ENCODE results near the gene NKAIN2. TPM values are rescaled to one million over a fixed set of nuclear protein-coding genes. Genes with fewer than 3 reads are reported as not detected.

NKAIN2 gene
- total RNA-seq, 1 donor from 2014 or later: not detected

DNA sequence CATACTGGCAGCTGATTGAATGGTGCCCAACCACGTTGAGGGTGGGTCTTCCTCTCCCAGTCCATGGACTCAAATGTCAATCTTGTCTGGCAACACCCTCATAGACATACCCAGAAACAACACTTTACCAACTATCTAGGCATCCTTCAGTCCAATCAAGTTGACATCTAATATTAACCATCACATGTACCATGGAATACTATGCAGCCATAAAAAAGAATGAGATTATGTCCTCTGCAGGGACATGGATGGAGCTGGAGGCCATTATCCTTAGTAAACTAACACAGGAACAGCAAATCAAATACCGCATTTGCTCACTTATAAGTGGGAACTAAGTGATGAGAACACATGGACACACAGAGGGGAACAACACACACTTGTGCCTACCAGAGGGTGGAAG lies 951.7 kb downstream of the NKAIN2 start:
- no peak for TF ChIP-seq CTCF (IDR thresholded peaks at IDR 0.05; ENCODE audit: insufficient read depth, low read length, poor library complexity, severe bottlenecking)
- Histone ChIP-seq H3K36me3 (ENCODE audit: control insufficient read depth, insufficient read depth, low read length) (no peaks in the 10 kb centered on the region), H3K27me3 (ENCODE audit: control insufficient read depth, insufficient read depth, low read length) (no peaks in the 10 kb centered on the region), H3K4me3 (ENCODE audit: low read depth, low read length) (no peak overlapping the region)
- no peak for DNase-seq (ENCODE audit: low read depth)

DNA sequence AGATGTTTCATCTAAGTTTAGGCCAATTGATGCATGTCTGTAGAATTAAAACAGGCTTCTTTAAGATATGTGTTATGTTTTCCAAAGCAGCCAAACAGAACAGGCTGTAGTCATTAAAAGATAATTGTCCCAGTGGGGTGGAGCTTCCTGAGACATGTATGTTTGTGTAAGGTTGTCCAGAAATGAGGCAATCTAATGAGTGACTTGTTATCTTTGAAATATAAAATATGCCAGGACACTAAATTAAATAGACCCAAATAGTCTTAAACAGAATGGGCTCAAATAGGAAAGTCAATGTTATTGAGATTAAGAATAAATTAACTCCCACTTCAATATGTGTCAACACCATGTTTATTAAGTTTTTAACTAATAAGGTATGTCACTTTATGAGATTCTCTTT lies 953.9 kb downstream of the NKAIN2 start:
- no peaks in the 10 kb centered on the region for H3K27me3 ChIP-seq (ENCODE audit: control insufficient read depth, insufficient read depth, low read length)
- TF ChIP-seq CTCF (IDR thresholded peaks at IDR 0.05; ENCODE audit: insufficient read depth, low read length, poor library complexity, severe bottlenecking): no peak
- no peak for DNase-seq (ENCODE audit: low read depth)

DNA sequence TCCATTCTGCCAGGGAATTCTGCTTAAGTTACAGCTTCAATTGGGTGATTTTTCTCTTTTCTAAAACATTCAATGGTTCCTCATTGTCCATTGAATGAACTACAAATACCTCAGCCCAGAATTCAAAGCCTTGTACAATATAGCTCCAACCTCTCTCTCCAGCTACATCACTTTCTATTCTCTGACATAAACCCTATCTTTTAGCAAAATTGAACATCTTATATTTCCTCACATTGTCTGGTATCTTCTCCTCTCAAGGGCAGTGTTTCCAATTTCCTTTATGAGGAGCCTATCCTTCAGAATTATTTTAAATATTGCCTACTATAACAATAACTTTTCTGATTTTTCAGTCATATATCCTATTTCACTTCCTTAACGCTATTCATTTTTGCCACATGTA lies 955.0 kb downstream of the NKAIN2 start:
- H3K36me3 ChIP-seq (ENCODE audit: control insufficient read depth, insufficient read depth, low read length): no peaks in the 10 kb centered on the region
- no peak for TF ChIP-seq CTCF (IDR thresholded peaks at IDR 0.05; ENCODE audit: insufficient read depth, low read length, poor library complexity, severe bottlenecking)
- H3K27me3 ChIP-seq (ENCODE audit: control insufficient read depth, insufficient read depth, low read length): no peaks in the 10 kb centered on the region
- H3K4me3 ChIP-seq (ENCODE audit: low read depth, low read length): no peak overlapping the region
- DNase-seq (ENCODE audit: low read depth): no peak

More for the DNA sequence above, 953.9 kb downstream of the NKAIN2 start:
- H3K4me3 ChIP-seq (ENCODE audit: low read depth, low read length): no peak overlapping the region
- H3K36me3 ChIP-seq (ENCODE audit: control insufficient read depth, insufficient read depth, low read length): no peaks in the 10 kb centered on the region

DNA sequence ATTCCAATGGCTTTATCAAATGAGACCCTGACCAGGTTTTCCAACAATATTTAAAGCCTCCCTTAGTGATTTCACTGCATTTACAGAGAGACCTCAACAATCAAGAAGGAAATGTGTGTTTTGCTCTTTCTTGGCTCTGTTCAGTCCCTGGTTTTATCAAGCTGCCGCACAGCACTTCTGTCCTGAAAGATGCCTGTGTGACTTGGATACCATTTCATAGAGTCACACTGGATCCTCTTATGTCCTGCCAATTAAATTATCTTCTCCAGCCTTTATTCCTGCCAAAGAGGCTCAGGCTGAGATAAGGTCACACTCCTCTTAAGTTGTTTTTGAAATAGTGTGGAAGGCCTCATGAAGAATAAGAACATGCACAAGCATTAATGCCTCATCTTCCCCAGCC lies 961.6 kb downstream of the NKAIN2 start:
- no peak for TF ChIP-seq CTCF (IDR thresholded peaks at IDR 0.05; ENCODE audit: insufficient read depth, low read length, poor library complexity, severe bottlenecking)
- Histone ChIP-seq H3K36me3 (ENCODE audit: control insufficient read depth, insufficient read depth, low read length) (no peaks in the 10 kb centered on the region), H3K4me3 (ENCODE audit: low read depth, low read length) (no peak overlapping the region), H3K27me3 (ENCODE audit: control insufficient read depth, insufficient read depth, low read length) (no peaks in the 10 kb centered on the region)
- no peak for DNase-seq (ENCODE audit: low read depth)

DNA sequence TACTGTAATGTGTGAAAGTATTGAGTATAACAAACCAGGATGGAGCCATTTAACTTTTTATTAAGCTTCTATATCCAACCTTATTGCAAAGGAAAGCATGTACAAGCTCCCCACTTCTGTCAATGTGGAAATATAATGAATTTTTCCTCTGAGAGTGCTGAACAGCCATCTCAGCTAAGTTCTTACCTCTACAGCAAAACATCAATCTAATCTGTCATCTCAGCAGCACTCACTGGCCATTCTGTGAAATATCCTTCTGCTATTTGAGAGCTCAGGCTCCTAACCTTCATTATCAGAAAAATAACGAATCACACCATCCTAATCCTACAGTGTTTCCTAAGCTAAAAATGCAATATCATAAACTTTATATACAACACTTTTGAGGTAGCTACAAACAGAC lies 964.6 kb downstream of the NKAIN2 start:
- H3K36me3 ChIP-seq (ENCODE audit: control insufficient read depth, insufficient read depth, low read length): no peaks in the 10 kb centered on the region
- no peak overlapping the region for H3K4me3 ChIP-seq (ENCODE audit: low read depth, low read length)
- no peak for TF ChIP-seq CTCF (IDR thresholded peaks at IDR 0.05; ENCODE audit: insufficient read depth, low read length, poor library complexity, severe bottlenecking)
- DNase-seq (ENCODE audit: low read depth): no peak
- H3K27me3 ChIP-seq (ENCODE audit: control insufficient read depth, insufficient read depth, low read length): no peaks in the 10 kb centered on the region

GRCh38 chr6:124769811-124770544 lies 966.3 kb downstream of the NKAIN2 start:
- no peak for DNase-seq (ENCODE audit: low read depth)
- Histone ChIP-seq H3K27me3 (ENCODE audit: control insufficient read depth, insufficient read depth, low read length) (no peaks in the 10 kb centered on the region), H3K4me3 (ENCODE audit: low read depth, low read length) (no peak overlapping the region), H3K36me3 (ENCODE audit: control insufficient read depth, insufficient read depth, low read length) (no peaks in the 10 kb centered on the region)
- no peak for TF ChIP-seq CTCF (IDR thresholded peaks at IDR 0.05; ENCODE audit: insufficient read depth, low read length, poor library complexity, severe bottlenecking)

Data from kidney epithelial cell (primary cell).